Mesodermal cell (in vitro differentiated cells): ENCODE measurements around the gene ZSWIM5.

Source experiments
- H3K27ac ChIP-seq: 2 replicates; pipeline ENCODE4 v1.7.0; 2013; ENCODE audit warnings: mild to moderate bottlenecking, low read depth, low read length, moderate library complexity; ENCODE audit not compliant: severe bottlenecking
- H3K36me3 ChIP-seq: 2 replicates; pipeline ENCODE4 v1.7.1; 2013; ENCODE audit warnings: mild to moderate bottlenecking, low read length, moderate library complexity; ENCODE audit not compliant: control insufficient read depth, insufficient read depth
- H3K4me1 ChIP-seq: one replicate; pipeline ENCODE4 v1.7.1; 2013; ENCODE audit warnings: mild to moderate bottlenecking, low read length; ENCODE audit not compliant: insufficient read depth, control insufficient read depth, poor library complexity, severe bottlenecking
- H3K4me3 ChIP-seq: 2 replicates; pipeline ENCODE4 v1.7.0; 2013; ENCODE audit warnings: low read length, control low read depth, mild to moderate bottlenecking; ENCODE audit not compliant: insufficient read depth, poor library complexity, severe bottlenecking; ENCODE audit errors: extremely low read depth
- H3K9me3 ChIP-seq: 2 replicates; pipeline ENCODE4 v1.7.1; 2013; ENCODE audit warnings: mild to moderate bottlenecking, low read length, moderate library complexity; ENCODE audit not compliant: control insufficient read depth
- WGBS, 2 experiments: methylation state at CpG; one replicate each; pipeline ENCODE4 v1.1.5; 2013; ENCODE audit warnings: missing lambda C conversion rate in 2 of 2; ENCODE audit not compliant: insufficient coverage in 2 of 2; 5-methylcytosine and 5-hydroxymethylcytosine counted together

Gene ZSWIM5

GRCh38 chr1:45032837-45033236 lies 173.6 kb downstream of the ZSWIM5 start:
- H3K4me3 ChIP-seq = no peak overlapping the region
- H3K27ac ChIP-seq = no peak overlapping the region
- WGBS, 2 experiments = no CpG with 5 or more reads among the region's 2 CpGs
- no peaks in the 10 kb centered on the region for H3K4me1 ChIP-seq
- no peaks in the 10 kb centered on the region for H3K9me3 ChIP-seq
- H3K36me3 ChIP-seq = no peaks in the 10 kb centered on the region

GRCh38 chr1:45026446-45026845 lies 180.0 kb downstream of the ZSWIM5 start:
- Histone ChIP-seq H3K9me3 (no peaks in the 10 kb centered on the region), H3K4me1 (no peaks in the 10 kb centered on the region), H3K27ac (no peak overlapping the region), H3K4me3 (no peak overlapping the region), H3K36me3 (no peaks in the 10 kb centered on the region)
- WGBS, 2 experiments = no CpG with 5 or more reads among the region's 1 CpG

- no peaks in the 10 kb centered on the region for H3K36me3 ChIP-seq
- no peaks in the 10 kb centered on the region for H3K9me3 ChIP-seq
- H3K4me3 ChIP-seq = no peak overlapping the region
- H3K4me1 ChIP-seq = no peaks in the 10 kb centered on the region
- no CpG with 5 or more reads among the region's 1 CpG for WGBS, 2 experiments
- H3K27ac ChIP-seq = no peak overlapping the region
Measured at GRCh38 chr1:45023663-45024062, 182.7 kb downstream of the ZSWIM5 start.

- WGBS, 2 experiments = 78 to 89% methylated on average over 13 to 15 of the region's 16 CpGs
- Histone ChIP-seq H3K9me3 (no peaks in the 10 kb centered on the region), H3K36me3 (peaks cover 15% of the 10 kb centered on the region), H3K4me3 (no peak overlapping the region), H3K4me1 (no peaks in the 10 kb centered on the region), H3K27ac (no peak overlapping the region)
Measured at GRCh38 chr1:45018599-45019230, 187.7 kb downstream of the ZSWIM5 start.

GRCh38 chr1:45016767-45017166 lies 189.6 kb downstream of the ZSWIM5 start:
- peaks cover 18% of the 10 kb centered on the region for H3K36me3 ChIP-seq
- WGBS, 2 experiments = 90 to 92% methylated on average over 4 to 6 of the region's 6 CpGs

GRCh38 chr1:45016090-45016697 lies 190.2 kb downstream of the ZSWIM5 start:
- WGBS, 2 experiments = no CpG with 5 or more reads among the region's 2 CpGs
- H3K4me1 ChIP-seq = peaks cover 6% of the 10 kb centered on the region
- H3K27ac ChIP-seq = no peak overlapping the region
- H3K4me3 ChIP-seq = no peak overlapping the region
- no peaks in the 10 kb centered on the region for H3K9me3 ChIP-seq
- H3K36me3 ChIP-seq = peaks cover 18% of the 10 kb centered on the region

More at GRCh38 chr1:45016767-45017166, 189.6 kb downstream of the ZSWIM5 start:
- peaks cover under 1% of the 10 kb centered on the region for H3K4me1 ChIP-seq
- no peak overlapping the region for H3K4me3 ChIP-seq
- no peak overlapping the region for H3K27ac ChIP-seq
- H3K9me3 ChIP-seq = no peaks in the 10 kb centered on the region

- Histone ChIP-seq H3K4me3 (no peak overlapping the region), H3K36me3 (peaks cover 18% of the 10 kb centered on the region), H3K9me3 (no peaks in the 10 kb centered on the region), H3K27ac (no peak overlapping the region), H3K4me1 (peaks cover 6% of the 10 kb centered on the region)
- 86 to 90% methylated on average over 1 to 2 of the region's 2 CpGs for WGBS, 2 experiments
Measured at GRCh38 chr1:45015683-45016082, 190.7 kb downstream of the ZSWIM5 start.

- H3K36me3 ChIP-seq = peaks cover 23% of the 10 kb centered on the region
- no peak overlapping the region for H3K4me3 ChIP-seq
- 58 to 68% methylated on average over 6 of the region's 6 CpGs for WGBS, 2 experiments
- H3K9me3 ChIP-seq = no peaks in the 10 kb centered on the region
- peaks cover 13% of the 10 kb centered on the region for H3K4me1 ChIP-seq
- H3K27ac ChIP-seq = no peak overlapping the region
Measured at GRCh38 chr1:45014321-45015028, 191.9 kb downstream of the ZSWIM5 start.

- H3K36me3 ChIP-seq = peaks cover 31% of the 10 kb centered on the region
- no peak overlapping the region for H3K27ac ChIP-seq
- H3K9me3 ChIP-seq = no peaks in the 10 kb centered on the region
- WGBS, 2 experiments = 85 to 88% methylated on average over 9 of the region's 12 CpGs
- no peak overlapping the region for H3K4me3 ChIP-seq
- H3K4me1 ChIP-seq = peaks cover 13% of the 10 kb centered on the region
Measured at GRCh38 chr1:45013551-45014209, 192.7 kb downstream of the ZSWIM5 start.

GRCh38 chr1:45012639-45013278 lies 193.6 kb downstream of the ZSWIM5 start:
- H3K4me3 ChIP-seq = peak overlapping the region; percentile 62
- peaks cover 40% of the 10 kb centered on the region for H3K36me3 ChIP-seq
- H3K4me1 ChIP-seq = peaks cover 13% of the 10 kb centered on the region
- WGBS, 2 experiments = 6 to 19% methylated on average over 8 to 12 of the region's 21 CpGs
- peak overlapping the region; percentile 86 for H3K27ac ChIP-seq
- H3K9me3 ChIP-seq = no peaks in the 10 kb centered on the region
